HepG2 (cell line): Measurements from ENCODE around the gene KCNAB2.

Experiments
- BHLHE40 ChIP-seq: IDR thresholded peaks from 2 replicates; pipeline ENCODE4 v1.6.1; 2011; ENCODE audit warnings: low read length, improper control_type of control experiment
- CHD2 ChIP-seq: IDR thresholded peaks from 2 replicates; pipeline ENCODE4 v1.6.1; 2011; ENCODE audit warnings: low read depth, low read length, improper control_type of control experiment
- CTCF ChIP-seq: sonication (generic); formaldehyde crosslinking; IDR thresholded peaks from 2 replicates; pipeline ENCODE4 v1.5.0; 2020; ENCODE audit warnings: mild to moderate bottlenecking, missing genetic modification reagents, moderate library complexity
- KDM5B ChIP-seq: sonication (generic); formaldehyde crosslinking; IDR thresholded peaks from 2 replicates; pipeline ENCODE4 v1.4.0; 2020; ENCODE audit warnings: missing genetic modification reagents, mild to moderate bottlenecking, borderline replicate concordance
- KLF16 ChIP-seq, 2 experiments: sonication (generic) in 1 of 2; formaldehyde crosslinking in 1 of 2; IDR thresholded peaks; 2 replicates each; pipeline versions ENCODE4 v1.6.1 to v1.8.0; 2016 to 2023; ENCODE audit warnings: missing genetic modification reagents in 2 of 2, missing compliant biosample characterization in 1 of 2
- MAFF ChIP-seq: IDR thresholded peaks from 2 replicates; pipeline ENCODE4 v1.6.1; 2011; ENCODE audit warnings: low read depth, low read length, improper control_type of control experiment
- MEF2D ChIP-seq: sonication (generic); formaldehyde crosslinking; IDR thresholded peaks from 2 replicates; pipeline ENCODE4 v1.5.1; 2020; ENCODE audit warnings: mild to moderate bottlenecking, missing genetic modification reagents
- MXI1 ChIP-seq: IDR thresholded peaks from 3 replicates; pipeline ENCODE4 v1.6.1; 2012; ENCODE audit warnings: low read depth, low read length, inconsistent platforms, borderline replicate concordance
- ZNF280B ChIP-seq: sonication (generic); formaldehyde crosslinking; IDR thresholded peaks from 2 replicates; pipeline ENCODE4 v1.5.0; 2020; ENCODE audit warnings: missing genetic modification reagents, mild to moderate bottlenecking, borderline replicate concordance
- TF ChIP-seq, protein P1 (sequence below): sonication (generic); formaldehyde crosslinking; IDR thresholded peaks from 2 replicates; pipeline ENCODE4 v1.4.0; 2020; ENCODE audit warnings: missing genetic modification reagents

DNA sequence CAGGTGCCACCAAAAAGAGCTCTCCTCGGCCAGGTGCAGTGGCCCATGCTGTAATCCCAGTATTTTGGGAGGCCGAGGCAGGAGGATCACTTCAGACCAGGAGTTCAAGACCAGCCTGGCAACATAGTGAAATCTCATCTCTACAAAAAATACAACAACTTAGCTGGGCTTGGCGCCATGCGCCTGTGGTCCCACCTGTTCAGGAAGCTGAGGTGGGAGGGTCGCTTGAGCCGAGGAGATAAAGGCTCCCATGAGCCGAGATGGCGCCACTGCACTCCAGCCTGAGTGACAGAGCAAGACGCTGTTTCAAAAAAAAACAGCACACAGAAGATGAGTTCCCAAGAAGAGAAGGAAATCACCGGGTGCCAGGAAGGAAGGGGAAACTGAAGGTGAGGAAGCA, 67.4 kb downstream of the KCNAB2 start:
- TF ChIP-seq MAFF (no peak), MEF2D (CRISPR knock-in tag) (no peak), KLF16 (CRISPR knock-in tag; IDR thresholded peaks at IDR 0.05) (no peak), MXI1 (no peak), KDM5B (CRISPR knock-in tag) (no peak), CTCF (CRISPR knock-in tag) (no peak), BHLHE40 (no peak), ZNF280B (CRISPR knock-in tag) (no peak), CHD2 (no peak)
- TF ChIP-seq, protein P1, sequence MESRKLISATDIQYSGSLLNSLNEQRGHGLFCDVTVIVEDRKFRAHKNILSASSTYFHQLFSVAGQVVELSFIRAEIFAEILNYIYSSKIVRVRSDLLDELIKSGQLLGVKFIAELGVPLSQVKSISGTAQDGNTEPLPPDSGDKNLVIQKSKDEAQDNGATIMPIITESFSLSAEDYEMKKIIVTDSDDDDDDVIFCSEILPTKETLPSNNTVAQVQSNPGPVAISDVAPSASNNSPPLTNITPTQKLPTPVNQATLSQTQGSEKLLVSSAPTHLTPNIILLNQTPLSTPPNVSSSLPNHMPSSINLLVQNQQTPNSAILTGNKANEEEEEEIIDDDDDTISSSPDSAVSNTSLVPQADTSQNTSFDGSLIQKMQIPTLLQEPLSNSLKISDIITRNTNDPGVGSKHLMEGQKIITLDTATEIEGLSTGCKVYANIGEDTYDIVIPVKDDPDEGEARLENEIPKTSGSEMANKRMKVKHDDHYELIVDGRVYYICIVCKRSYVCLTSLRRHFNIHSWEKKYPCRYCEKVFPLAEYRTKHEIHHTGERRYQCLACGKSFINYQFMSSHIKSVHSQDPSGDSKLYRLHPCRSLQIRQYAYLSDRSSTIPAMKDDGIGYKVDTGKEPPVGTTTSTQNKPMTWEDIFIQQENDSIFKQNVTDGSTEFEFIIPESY = no peak
